KMS-11 (cell line): Measurements from ENCODE around the gene GNAQ.

Experiments
- H2AFZ ChIP-seq: fragments of 200-600 bp; sonication (generic); 2 replicates; pipeline ENCODE4 v1.6.1; 2016; ENCODE audit warnings: antibody characterized with exemption, mixed run types, low read depth
- H3K27ac ChIP-seq: fragments of 200-600 bp; sonication (generic); 2 replicates; pipeline ENCODE4 v1.6.1; 2016; ENCODE audit warnings: mild to moderate bottlenecking, mixed run types
- H3K27me3 ChIP-seq: fragments of 200-600 bp; sonication (generic); 2 replicates; pipeline ENCODE4 v1.6.1; 2017; ENCODE audit warnings: mild to moderate bottlenecking, low read depth, mixed run types, moderate library complexity; ENCODE audit not compliant: insufficient read depth
- H3K36me3 ChIP-seq: fragments of 200-600 bp; sonication (generic); 2 replicates; pipeline ENCODE4 v1.6.1; 2017; ENCODE audit warnings: mild to moderate bottlenecking, mixed run types; ENCODE audit not compliant: insufficient read depth
- H3K4me1 ChIP-seq: fragments of 200-600 bp; sonication (generic); 2 replicates; pipeline ENCODE4 v1.6.1; 2016; ENCODE audit warnings: mild to moderate bottlenecking, low read depth, mixed run types; ENCODE audit not compliant: poor library complexity, severe bottlenecking
- H3K4me2 ChIP-seq: fragments of 200-600 bp; sonication (generic); 2 replicates; pipeline ENCODE4 v1.7.0; 2016; ENCODE audit warnings: mild to moderate bottlenecking, mixed run types
- H3K4me3 ChIP-seq: fragments of 200-600 bp; sonication (generic); IDR thresholded peaks from 2 replicates; pipeline ENCODE4 v1.6.1; 2017; ENCODE audit warnings: low read depth, low read length, mixed read lengths; ENCODE audit not compliant: insufficient read depth
- H3K79me2 ChIP-seq: fragments of 200-600 bp; sonication (generic); 2 replicates; pipeline ENCODE4 v1.6.1; 2016; ENCODE audit warnings: low read depth, mixed run types; ENCODE audit not compliant: insufficient read depth
- H3K9ac ChIP-seq: fragments of 200-600 bp; sonication (generic); 2 replicates; pipeline ENCODE4 v1.6.1; 2016; ENCODE audit warnings: mild to moderate bottlenecking, mixed run types
- H4K20me1 ChIP-seq: fragments of 200-600 bp; sonication (generic); 2 replicates; pipeline ENCODE4 v1.6.1; 2016; ENCODE audit warnings: mild to moderate bottlenecking, mixed run types; ENCODE audit not compliant: insufficient read depth
- CTCF ChIP-seq: fragments of 200-600 bp; sonication (generic); conservative IDR thresholded peaks from 2 replicates; pipeline ENCODE4 v1.6.1; 2017; ENCODE audit warnings: low read depth, mild to moderate bottlenecking, antibody characterized with exemption, low read length, moderate library complexity, mixed read lengths

The GNAQ gene

GRCh38 chr9:77996696-77997095 lies 34.9 kb downstream of the GNAQ start:
- no peak overlapping the region for H3K27ac ChIP-seq
- no peak overlapping the region for H3K4me2 ChIP-seq
- H3K9ac ChIP-seq: no peak overlapping the region
- no peak overlapping the region for H2AFZ ChIP-seq
- no peak overlapping the region for H3K4me3 ChIP-seq
- no peaks in the 10 kb centered on the region for H3K27me3 ChIP-seq
- H3K79me2 ChIP-seq: 0 out of 2 replicates have a peak, but pooled peaks cover 2% of the 10 kb centered on the region
- no peaks in the 10 kb centered on the region for H3K36me3 ChIP-seq
- H3K4me1 ChIP-seq: no peaks in the 10 kb centered on the region
- H4K20me1 ChIP-seq: no peaks in the 10 kb centered on the region
- TF ChIP-seq CTCF: no peak

- TF ChIP-seq CTCF: no peak
- no peak overlapping the region for H3K4me2 ChIP-seq
- no peak overlapping the region for H3K27ac ChIP-seq
- no peak overlapping the region for H3K4me3 ChIP-seq
- no peaks in the 10 kb centered on the region for H3K27me3 ChIP-seq
- no peak overlapping the region for H3K9ac ChIP-seq
- H3K36me3 ChIP-seq: no peaks in the 10 kb centered on the region
- no peak overlapping the region for H2AFZ ChIP-seq
- no peaks in the 10 kb centered on the region for H3K79me2 ChIP-seq
- no peaks in the 10 kb centered on the region for H3K4me1 ChIP-seq
- H4K20me1 ChIP-seq: no peaks in the 10 kb centered on the region
Measured at GRCh38 chr9:77991191-77991590, 40.4 kb downstream of the GNAQ start.

GRCh38 chr9:77989909-77990308 lies 41.7 kb downstream of the GNAQ start:
- H3K27me3 ChIP-seq: no peaks in the 10 kb centered on the region
- H2AFZ ChIP-seq: no peak overlapping the region
- H3K4me1 ChIP-seq: no peaks in the 10 kb centered on the region
- H3K9ac ChIP-seq: no peak overlapping the region
- H3K79me2 ChIP-seq: no peaks in the 10 kb centered on the region
- H3K27ac ChIP-seq: no peak overlapping the region
- TF ChIP-seq CTCF: no peak
- no peak overlapping the region for H3K4me2 ChIP-seq
- no peaks in the 10 kb centered on the region for H3K36me3 ChIP-seq
- no peak overlapping the region for H3K4me3 ChIP-seq
- H4K20me1 ChIP-seq: no peaks in the 10 kb centered on the region

- H4K20me1 ChIP-seq: no peaks in the 10 kb centered on the region
- no peak overlapping the region for H3K9ac ChIP-seq
- no peak overlapping the region for H2AFZ ChIP-seq
- H3K27me3 ChIP-seq: no peaks in the 10 kb centered on the region
- no peaks in the 10 kb centered on the region for H3K79me2 ChIP-seq
- TF ChIP-seq CTCF: no peak
- no peak overlapping the region for H3K27ac ChIP-seq
- no peak overlapping the region for H3K4me3 ChIP-seq
- no peaks in the 10 kb centered on the region for H3K36me3 ChIP-seq
- no peaks in the 10 kb centered on the region for H3K4me1 ChIP-seq
- H3K4me2 ChIP-seq: no peak overlapping the region
Measured at GRCh38 chr9:77989458-77989857, 42.2 kb downstream of the GNAQ start.
